CD4-positive, alpha-beta T cell (primary cell): ENCODE data around the gene ABCC6. TPM values are rescaled to one million over a fixed set of nuclear protein-coding genes. Genes with fewer than 3 reads are reported as not detected.

Source experiments
- ATAC-seq: fragments of 200-7000 bp; cut with Tn5 transposase; one replicate; pipeline ENCODE4 v1.10.0; 2022; ENCODE audit warnings: mild to moderate bottlenecking; ENCODE audit not compliant: poor library complexity
- CTCF ChIA-PET: fragments of 350-600 bp; sonication (Branson Sonifier 250); formaldehyde crosslinking; loops from one replicate; lab custom pipeline; 2021; ENCODE audit warnings: antibody characterized with exemption, inconsistent platforms; lab: Charles Lee
- POLR2A ChIA-PET: fragments of 350-600 bp; sonication (Branson Sonifier 250); formaldehyde crosslinking; loops from one replicate; lab custom pipeline; 2021; ENCODE audit warnings: antibody characterized with exemption, inconsistent platforms; lab: Charles Lee
- DNase-seq, 14 experiments: peaks; one replicate each; pipeline ENCODE4 v3.0.0-alpha.2; 2013 to 2020; ENCODE audit warnings: mixed read lengths in 2 of 14
- H3K27ac ChIP-seq, 2 donors: one replicate each; pipeline versions ENCODE4 v1.5.1 to v1.7.0; 2013; ENCODE audit warnings: low read length in 2 of 2, low read depth in 1 of 2, mild to moderate bottlenecking in 1 of 2
- H3K27me3 ChIP-seq, 2 experiments: 1 replicate in 1 of 2; 2 replicates in 1 of 2; pipeline versions ENCODE4 v1.6.1 to v1.7.0; 2013; ENCODE audit warnings: low read length in 2 of 2, control low read depth in 1 of 2, mild to moderate bottlenecking in 1 of 2, moderate library complexity in 1 of 2; ENCODE audit not compliant: insufficient read depth in 2 of 2, control insufficient read depth in 1 of 2
- H3K36me3 ChIP-seq: one replicate; pipeline ENCODE4 v1.6.1; 2013; ENCODE audit warnings: low read length, control low read depth; ENCODE audit not compliant: insufficient read depth
- H3K4me1 ChIP-seq: one replicate; pipeline ENCODE4 v1.6.1; 2013; ENCODE audit warnings: low read length, control low read depth; ENCODE audit not compliant: insufficient read depth
- H3K4me3 ChIP-seq: one replicate; pipeline ENCODE4 v1.5.1; 2013; ENCODE audit warnings: mild to moderate bottlenecking, low read length, moderate library complexity
- H3K9me3 ChIP-seq, 2 experiments: 1 replicate in 1 of 2; 2 replicates in 1 of 2; pipeline versions ENCODE4 v1.6.1 to v1.7.0; 2013; ENCODE audit warnings: low read length in 2 of 2, mild to moderate bottlenecking in 2 of 2, control low read depth in 1 of 2, moderate library complexity in 1 of 2; ENCODE audit not compliant: control insufficient read depth in 1 of 2, insufficient read depth in 1 of 2
- H3K27ac Mint-ChIP-seq: one replicate; pipeline ENCODE4 v1.8.0; 2020; ENCODE audit warnings: mixed read lengths
- H3K27me3 Mint-ChIP-seq: one replicate; pipeline ENCODE4 v1.8.0; 2021; ENCODE audit warnings: mixed read lengths
- H3K36me3 Mint-ChIP-seq: one replicate; pipeline ENCODE4 v1.8.0; 2021; ENCODE audit warnings: low read depth, mixed read lengths
- H3K4me1 Mint-ChIP-seq: one replicate; pipeline ENCODE4 v1.8.0; 2021; ENCODE audit warnings: low read depth, mixed read lengths
- H3K4me3 Mint-ChIP-seq: one replicate; pipeline ENCODE4 v1.8.0; 2020; ENCODE audit warnings: mild to moderate bottlenecking, mixed read lengths
- H3K9me3 Mint-ChIP-seq: one replicate; pipeline ENCODE4 v1.8.0; 2020; ENCODE audit warnings: mixed read lengths
- intact Hi-C, 2 experiments: fragments of 100-400 bp; cut with DNase I in 1 of 2; cut with micrococcal nuclease in 1 of 2; formaldehyde crosslinking; loops; one replicate each; pipeline versions ENCODE4 v1.15.1 to v1.9.0; 2023 to 2025; cut with DNase I, micrococcal nuclease
- total RNA-seq, 174 experiments: library from RNA in 2 of 174; stranded (reverse) in 2 of 174; gene quantifications; one replicate each; pipeline ENCODE4 v1.2.3 and lab custom pipeline; 2021 to 2026
- TF ChIP-seq, protein P1 (sequence below): fragments of 200-600 bp; IDR thresholded peaks from one replicate; pipeline ENCODE4 v1.8.0; 2022; ENCODE audit warnings: antibody characterized with exemption, mild to moderate bottlenecking

Gene ABCC6
- total RNA-seq, 2 experiments from 2014 or later, result not detected

DNA sequence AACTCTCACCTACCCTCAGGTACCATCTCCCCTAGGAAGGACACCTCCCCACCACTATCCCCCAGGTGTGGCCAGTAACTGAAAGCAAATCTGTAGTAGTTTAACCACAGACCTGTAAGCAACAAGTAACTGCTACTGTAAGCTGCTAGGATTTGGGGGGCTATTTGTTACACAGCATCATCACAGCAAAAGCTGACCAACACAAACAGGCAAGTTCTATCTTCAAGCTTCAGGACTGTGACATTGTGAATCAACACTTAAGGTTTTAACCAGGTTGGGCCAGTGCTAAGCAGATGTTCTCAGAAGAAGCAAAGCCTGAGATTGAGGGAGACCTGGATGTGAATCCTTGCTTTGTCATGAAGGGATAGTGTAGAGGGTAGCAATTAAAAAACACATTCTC, 47.0 kb downstream of the ABCC6 start:
- intact Hi-C loops, result no loop called here
- Histone ChIP-seq H3K27me3 (peaks cover 0 to 2% of the 10 kb centered on the region in 2 experiments), H3K27ac (no peak overlapping the region), H3K4me3 (no peak overlapping the region), H3K4me1 (no peaks in the 10 kb centered on the region), H3K9me3 (peaks cover 0 to 4% of the 10 kb centered on the region in 2 experiments), H3K36me3 (no peaks in the 10 kb centered on the region)
- TF ChIP-seq, protein P1, sequence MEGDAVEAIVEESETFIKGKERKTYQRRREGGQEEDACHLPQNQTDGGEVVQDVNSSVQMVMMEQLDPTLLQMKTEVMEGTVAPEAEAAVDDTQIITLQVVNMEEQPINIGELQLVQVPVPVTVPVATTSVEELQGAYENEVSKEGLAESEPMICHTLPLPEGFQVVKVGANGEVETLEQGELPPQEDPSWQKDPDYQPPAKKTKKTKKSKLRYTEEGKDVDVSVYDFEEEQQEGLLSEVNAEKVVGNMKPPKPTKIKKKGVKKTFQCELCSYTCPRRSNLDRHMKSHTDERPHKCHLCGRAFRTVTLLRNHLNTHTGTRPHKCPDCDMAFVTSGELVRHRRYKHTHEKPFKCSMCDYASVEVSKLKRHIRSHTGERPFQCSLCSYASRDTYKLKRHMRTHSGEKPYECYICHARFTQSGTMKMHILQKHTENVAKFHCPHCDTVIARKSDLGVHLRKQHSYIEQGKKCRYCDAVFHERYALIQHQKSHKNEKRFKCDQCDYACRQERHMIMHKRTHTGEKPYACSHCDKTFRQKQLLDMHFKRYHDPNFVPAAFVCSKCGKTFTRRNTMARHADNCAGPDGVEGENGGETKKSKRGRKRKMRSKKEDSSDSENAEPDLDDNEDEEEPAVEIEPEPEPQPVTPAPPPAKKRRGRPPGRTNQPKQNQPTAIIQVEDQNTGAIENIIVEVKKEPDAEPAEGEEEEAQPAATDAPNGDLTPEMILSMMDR, result no peak
- H3K27me3 Mint-ChIP-seq, result no peaks in the 10 kb centered on the region
- no peaks in the 10 kb centered on the region for H3K4me1 Mint-ChIP-seq
- H3K4me3 Mint-ChIP-seq, result no peak overlapping the region
- ChIA-PET POLR2A (no interaction called here), CTCF (no interaction called here)
- H3K9me3 Mint-ChIP-seq, result no peaks in the 10 kb centered on the region
- H3K27ac Mint-ChIP-seq, result no peak overlapping the region
- H3K36me3 Mint-ChIP-seq, result no peaks in the 10 kb centered on the region
- ATAC-seq (no peak), DNase-seq (no peak)

DNA sequence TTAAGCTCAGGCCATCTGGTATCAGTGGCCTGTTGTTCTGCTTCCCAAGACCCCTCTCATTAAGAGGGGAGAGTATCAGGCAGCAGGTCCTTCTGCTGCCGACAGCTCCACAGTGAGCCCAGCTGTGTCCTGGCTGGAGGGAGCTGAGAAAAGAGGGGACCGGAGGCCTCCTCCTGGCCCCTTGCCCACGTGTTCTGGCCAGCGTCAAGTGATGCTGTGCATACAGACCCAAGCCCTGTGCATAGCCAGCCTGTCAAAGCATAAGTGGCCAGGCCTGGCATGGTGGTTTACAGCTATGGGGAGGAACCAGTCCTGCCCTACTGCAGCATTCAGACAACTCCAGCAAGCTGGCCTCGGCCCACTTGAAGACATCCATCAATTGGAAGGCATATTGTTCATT, 48.0 kb downstream of the ABCC6 start:
- H3K9me3 Mint-ChIP-seq, result no peaks in the 10 kb centered on the region
- H3K27ac Mint-ChIP-seq, result no peak overlapping the region
- H3K27me3 Mint-ChIP-seq, result no peaks in the 10 kb centered on the region
- ATAC-seq (no peak), DNase-seq (no peak)
- TF ChIP-seq, protein P1, result no peak
- H3K4me1 Mint-ChIP-seq, result no peaks in the 10 kb centered on the region
- H3K36me3 Mint-ChIP-seq, result no peaks in the 10 kb centered on the region
- H3K9me3 ChIP-seq, result peaks cover 0 to 4% of the 10 kb centered on the region in 2 experiments
- no peak overlapping the region for H3K4me3 ChIP-seq
- H3K4me3 Mint-ChIP-seq, result no peak overlapping the region
- ChIA-PET POLR2A (no interaction called here), CTCF (interaction anchor here (0.7 kb wide), 1 partner anchor 20 kb away, joined by 4 read pairs; no protein-coding TSS in a partner anchor)
- H3K36me3 ChIP-seq, result no peaks in the 10 kb centered on the region
- H3K27me3 ChIP-seq, result peaks cover 0 to 2% of the 10 kb centered on the region in 2 experiments
- intact Hi-C loops, result no loop called here
- H3K4me1 ChIP-seq, result no peaks in the 10 kb centered on the region
- no peak overlapping the region for H3K27ac ChIP-seq

DNA sequence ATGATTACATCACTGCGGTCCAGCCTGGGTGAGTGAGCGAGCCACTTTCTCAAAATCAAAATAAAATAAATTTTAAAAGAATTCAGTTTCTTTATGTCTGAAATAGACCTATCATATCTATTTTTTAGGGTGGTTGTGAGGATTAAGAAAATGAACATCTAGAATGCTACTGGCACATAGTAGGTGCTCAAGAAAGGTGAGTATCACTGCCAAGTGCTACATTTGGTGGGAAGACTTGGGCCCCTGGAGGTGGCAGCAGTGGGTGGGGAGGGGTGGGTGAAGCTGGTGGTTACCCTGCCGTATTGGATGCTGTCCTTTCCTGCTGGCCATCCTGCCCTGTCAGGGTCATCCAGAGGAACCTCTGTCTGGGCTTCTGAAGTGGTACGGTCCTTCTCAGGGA, 50.3 kb downstream of the ABCC6 start:
- ChIA-PET CTCF (no interaction called here), POLR2A (interaction anchor here (0.7 kb wide), 1 partner anchor 17 kb away, joined by 3 read pairs; no protein-coding TSS in a partner anchor)
- Mint-ChIP-seq H3K4me3 (no peak overlapping the region), H3K4me1 (no peaks in the 10 kb centered on the region), H3K9me3 (no peaks in the 10 kb centered on the region), H3K27me3 (no peaks in the 10 kb centered on the region), H3K36me3 (no peaks in the 10 kb centered on the region), H3K27ac (no peak overlapping the region)
- Histone ChIP-seq H3K4me1 (no peaks in the 10 kb centered on the region), H3K27ac (no peak overlapping the region), H3K4me3 (no peak overlapping the region), H3K27me3 (no peaks in the 10 kb centered on the region), H3K9me3 (no peaks in the 10 kb centered on the region), H3K36me3 (no peaks in the 10 kb centered on the region)
- intact Hi-C loops, result no loop called here
- DNase-seq, result no peak
- TF ChIP-seq, protein P1, result no peak
- no peak for ATAC-seq
